ENCODE results near the gene QRICH1.
"Not testable (repeated sequence)": the region's sequence is repeated elsewhere in the genome, so short reads cannot be mapped to it uniquely, and the experiment has no call there.

DNA sequence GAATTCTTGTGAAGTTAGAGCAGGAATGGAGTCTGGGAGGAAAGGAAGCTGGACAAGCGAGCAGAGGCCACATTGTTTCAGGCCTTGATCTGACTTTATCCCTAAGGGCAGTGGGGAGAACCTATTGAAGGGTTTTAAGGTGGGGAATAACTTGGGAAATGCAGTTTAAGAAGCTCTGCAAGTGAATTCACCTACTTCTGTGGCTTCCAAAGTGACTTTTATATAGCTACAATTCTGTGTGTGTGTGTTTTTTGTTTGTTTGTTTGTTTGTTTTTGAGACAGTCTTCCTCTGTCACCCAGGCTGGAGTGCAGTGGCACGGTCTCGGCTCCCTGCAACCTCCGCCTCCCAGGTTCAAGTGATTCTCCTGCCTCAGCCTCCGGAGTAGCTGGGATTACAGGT is 85.2 kb downstream of the QRICH1 start:
- TF ChIP-seq, protein P1, sequence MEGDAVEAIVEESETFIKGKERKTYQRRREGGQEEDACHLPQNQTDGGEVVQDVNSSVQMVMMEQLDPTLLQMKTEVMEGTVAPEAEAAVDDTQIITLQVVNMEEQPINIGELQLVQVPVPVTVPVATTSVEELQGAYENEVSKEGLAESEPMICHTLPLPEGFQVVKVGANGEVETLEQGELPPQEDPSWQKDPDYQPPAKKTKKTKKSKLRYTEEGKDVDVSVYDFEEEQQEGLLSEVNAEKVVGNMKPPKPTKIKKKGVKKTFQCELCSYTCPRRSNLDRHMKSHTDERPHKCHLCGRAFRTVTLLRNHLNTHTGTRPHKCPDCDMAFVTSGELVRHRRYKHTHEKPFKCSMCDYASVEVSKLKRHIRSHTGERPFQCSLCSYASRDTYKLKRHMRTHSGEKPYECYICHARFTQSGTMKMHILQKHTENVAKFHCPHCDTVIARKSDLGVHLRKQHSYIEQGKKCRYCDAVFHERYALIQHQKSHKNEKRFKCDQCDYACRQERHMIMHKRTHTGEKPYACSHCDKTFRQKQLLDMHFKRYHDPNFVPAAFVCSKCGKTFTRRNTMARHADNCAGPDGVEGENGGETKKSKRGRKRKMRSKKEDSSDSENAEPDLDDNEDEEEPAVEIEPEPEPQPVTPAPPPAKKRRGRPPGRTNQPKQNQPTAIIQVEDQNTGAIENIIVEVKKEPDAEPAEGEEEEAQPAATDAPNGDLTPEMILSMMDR (conservative IDR thresholded peaks at IDR 0.05) = not testable (repeated sequence)
- TF ChIP-seq ZFX (IDR thresholded peaks at IDR 0.05) = not testable (repeated sequence)

Data from C4-2B (cell line).